ENCODE measurements around the gene TUBG1.

Gene TUBG1

DNA sequence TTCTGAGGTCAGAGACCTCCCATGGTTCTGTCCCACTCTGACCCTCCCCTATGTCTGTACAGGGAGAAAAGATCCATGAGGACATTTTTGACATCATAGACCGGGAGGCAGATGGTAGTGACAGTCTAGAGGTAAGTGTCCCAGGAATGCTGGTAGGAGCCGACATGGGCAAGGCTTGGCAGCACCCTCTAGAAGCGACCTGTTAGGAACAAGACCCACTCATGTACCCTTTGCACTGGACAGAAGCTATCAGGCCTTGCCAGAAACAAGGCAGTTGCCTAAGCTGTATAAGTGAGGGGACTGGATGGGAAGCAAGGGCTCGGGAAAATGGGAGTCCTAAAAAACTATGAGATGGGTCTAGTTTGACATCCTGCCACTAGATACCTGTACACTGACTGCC is 2.5 kb downstream of the TUBG1 start:
- Histone ChIP-seq H3K4me1 (ENCODE audit: low read length) (peaks cover 3% of the 10 kb centered on the region; the same call in 1 of the 2 replicates), H3K9ac (ENCODE audit: low read length) (no peak overlapping the region), H2AFZ (ENCODE audit: low read length) (no peak overlapping the region), H3K9me2 (replicated peaks; ENCODE audit: insufficient read depth, low read length) (no peaks in the 10 kb centered on the region), H3F3A (ENCODE audit: insufficient read depth, low read length) (peaks cover 16% of the 10 kb centered on the region), H3K36me3 (replicated peaks; ENCODE audit: insufficient read depth, low read length) (peaks cover 4% of the 10 kb centered on the region; the same call in 1 of the 2 replicates), H3K79me2 (ENCODE audit: low read length) (peaks cover 75% of the 10 kb centered on the region), H3K4me3 (ENCODE audit: low read length) (no peak overlapping the region), H3K27me3 (replicated peaks; ENCODE audit: insufficient read depth, low read length) (no peaks in the 10 kb centered on the region), H3K4me2 (ENCODE audit: low read depth, low read length) (no peak overlapping the region), H4K20me1 (ENCODE audit: insufficient read depth, low read length) (no peaks in the 10 kb centered on the region), H3K9me3 (replicated peaks; ENCODE audit: insufficient read depth, low read length) (no peaks in the 10 kb centered on the region), H3K27ac (ENCODE audit: low read length) (no peak overlapping the region)
- no peak for DNase-seq
- no peak for TF ChIP-seq EZH2phosphoT487 (IDR thresholded peaks at IDR 0.05; ENCODE audit: low read length)
- TF ChIP-seq EZH2 (optimal IDR thresholded peaks at IDR 0.05; ENCODE audit: low read depth, low read length): no peak
- TF ChIP-seq, protein P1, sequence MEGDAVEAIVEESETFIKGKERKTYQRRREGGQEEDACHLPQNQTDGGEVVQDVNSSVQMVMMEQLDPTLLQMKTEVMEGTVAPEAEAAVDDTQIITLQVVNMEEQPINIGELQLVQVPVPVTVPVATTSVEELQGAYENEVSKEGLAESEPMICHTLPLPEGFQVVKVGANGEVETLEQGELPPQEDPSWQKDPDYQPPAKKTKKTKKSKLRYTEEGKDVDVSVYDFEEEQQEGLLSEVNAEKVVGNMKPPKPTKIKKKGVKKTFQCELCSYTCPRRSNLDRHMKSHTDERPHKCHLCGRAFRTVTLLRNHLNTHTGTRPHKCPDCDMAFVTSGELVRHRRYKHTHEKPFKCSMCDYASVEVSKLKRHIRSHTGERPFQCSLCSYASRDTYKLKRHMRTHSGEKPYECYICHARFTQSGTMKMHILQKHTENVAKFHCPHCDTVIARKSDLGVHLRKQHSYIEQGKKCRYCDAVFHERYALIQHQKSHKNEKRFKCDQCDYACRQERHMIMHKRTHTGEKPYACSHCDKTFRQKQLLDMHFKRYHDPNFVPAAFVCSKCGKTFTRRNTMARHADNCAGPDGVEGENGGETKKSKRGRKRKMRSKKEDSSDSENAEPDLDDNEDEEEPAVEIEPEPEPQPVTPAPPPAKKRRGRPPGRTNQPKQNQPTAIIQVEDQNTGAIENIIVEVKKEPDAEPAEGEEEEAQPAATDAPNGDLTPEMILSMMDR (IDR thresholded peaks at IDR 0.05; ENCODE audit: low read length): no peak

DNA sequence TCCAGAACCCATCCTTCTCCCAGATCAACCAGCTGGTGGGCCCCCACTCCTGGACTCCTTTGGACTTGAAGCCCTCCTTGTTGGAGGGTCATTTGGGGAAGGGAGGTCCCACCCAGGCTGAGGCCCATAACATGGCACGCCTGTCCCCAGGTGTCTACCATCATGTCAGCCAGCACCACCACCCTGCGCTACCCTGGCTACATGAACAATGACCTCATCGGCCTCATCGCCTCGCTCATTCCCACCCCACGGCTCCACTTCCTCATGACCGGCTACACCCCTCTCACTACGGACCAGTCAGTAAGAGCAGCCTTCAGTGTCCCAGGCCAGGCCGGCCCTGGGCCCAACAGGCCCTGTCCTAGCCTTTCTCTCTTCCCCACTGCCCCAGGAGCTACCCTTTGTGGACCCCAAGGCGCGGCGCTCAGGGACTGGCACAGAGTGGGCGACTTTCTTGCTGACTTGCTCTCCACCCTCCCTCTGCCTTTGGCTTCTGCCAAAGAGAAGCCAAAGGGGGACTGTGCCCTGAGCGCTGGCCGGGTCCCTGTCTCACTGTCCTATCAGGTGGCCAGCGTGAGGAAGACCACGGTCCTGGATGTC is 4.3 kb downstream of the TUBG1 start:
- H3K36me3 ChIP-seq (replicated peaks; ENCODE audit: insufficient read depth, low read length): peaks cover 4% of the 10 kb centered on the region; the same call in 1 of the 2 replicates
- no peak for DNase-seq
- peaks cover 14% of the 10 kb centered on the region for H3K4me1 ChIP-seq (ENCODE audit: low read length)
- H4K20me1 ChIP-seq (ENCODE audit: insufficient read depth, low read length): no peaks in the 10 kb centered on the region
- H3K27ac ChIP-seq (ENCODE audit: low read length): no peak overlapping the region
- peaks cover 57% of the 10 kb centered on the region for H3K79me2 ChIP-seq (ENCODE audit: low read length)
- no peaks in the 10 kb centered on the region for H3K9me2 ChIP-seq (replicated peaks; ENCODE audit: insufficient read depth, low read length)
- TF ChIP-seq EZH2 (optimal IDR thresholded peaks at IDR 0.05; ENCODE audit: low read depth, low read length) (no peak), EZH2phosphoT487 (IDR thresholded peaks at IDR 0.05; ENCODE audit: low read length) (no peak)
- TF ChIP-seq, protein P1 (IDR thresholded peaks at IDR 0.05; ENCODE audit: low read length): no peak
- no peak overlapping the region for H3K9ac ChIP-seq (ENCODE audit: low read length)
- no peak overlapping the region for H3K4me3 ChIP-seq (ENCODE audit: low read length)
- H3K27me3 ChIP-seq (replicated peaks; ENCODE audit: insufficient read depth, low read length): no peaks in the 10 kb centered on the region
- H2AFZ ChIP-seq (ENCODE audit: low read length): no peak overlapping the region
- no peaks in the 10 kb centered on the region for H3K9me3 ChIP-seq (replicated peaks; ENCODE audit: insufficient read depth, low read length)
- H3K4me2 ChIP-seq (ENCODE audit: low read depth, low read length): no peak overlapping the region
- H3F3A ChIP-seq (ENCODE audit: insufficient read depth, low read length): peaks cover 28% of the 10 kb centered on the region

DNA sequence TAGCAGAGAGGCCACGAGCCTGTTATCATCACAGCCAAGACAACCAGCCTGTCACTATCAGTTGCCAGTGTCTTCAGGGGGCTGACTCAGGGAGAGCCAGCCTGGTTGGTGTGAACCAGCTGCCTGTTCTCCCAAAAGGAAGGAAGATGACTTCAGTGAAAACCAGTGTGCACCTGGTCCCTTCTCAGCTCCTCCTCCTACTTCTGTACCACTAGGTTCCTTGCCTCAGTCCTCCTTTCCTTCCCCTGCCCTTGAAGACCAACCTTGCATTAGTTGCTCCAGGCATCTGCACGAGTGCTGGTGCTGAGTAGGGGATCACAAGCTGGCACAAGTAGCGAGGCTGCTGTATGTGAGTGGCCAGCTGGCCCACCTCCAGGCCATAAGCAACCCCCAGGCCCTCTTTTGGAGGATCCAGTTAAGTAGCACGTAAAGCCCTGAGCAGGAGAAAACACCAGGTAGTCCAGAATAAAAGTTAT is 8.5 kb downstream of the TUBG1 start:
- H3K4me1 ChIP-seq (ENCODE audit: low read length): peaks cover 27% of the 10 kb centered on the region
- no peaks in the 10 kb centered on the region for H3K9me3 ChIP-seq (replicated peaks; ENCODE audit: insufficient read depth, low read length)
- H3K27me3 ChIP-seq (replicated peaks; ENCODE audit: insufficient read depth, low read length): no peaks in the 10 kb centered on the region
- H3F3A ChIP-seq (ENCODE audit: insufficient read depth, low read length): peaks cover 32% of the 10 kb centered on the region
- H2AFZ ChIP-seq (ENCODE audit: low read length): no peak overlapping the region
- H3K36me3 ChIP-seq (replicated peaks; ENCODE audit: insufficient read depth, low read length): peaks cover 4% of the 10 kb centered on the region; the same call in 1 of the 2 replicates
- DNase-seq: peak; percentile 88
- TF ChIP-seq, protein P1 (IDR thresholded peaks at IDR 0.05; ENCODE audit: low read length): no peak
- TF ChIP-seq EZH2phosphoT487 (IDR thresholded peaks at IDR 0.05; ENCODE audit: low read length) (no peak), EZH2 (optimal IDR thresholded peaks at IDR 0.05; ENCODE audit: low read depth, low read length) (no peak)
- peak overlapping the region; percentile 43 for H3K4me3 ChIP-seq (ENCODE audit: low read length)
- no peaks in the 10 kb centered on the region for H3K9me2 ChIP-seq (replicated peaks; ENCODE audit: insufficient read depth, low read length)
- H3K27ac ChIP-seq (ENCODE audit: low read length): peak overlapping the region; percentile 97
- peak overlapping the region; percentile 71 for H3K9ac ChIP-seq (ENCODE audit: low read length)
- peak overlapping the region; percentile 93 for H3K4me2 ChIP-seq (ENCODE audit: low read depth, low read length)
- H4K20me1 ChIP-seq (ENCODE audit: insufficient read depth, low read length): no peaks in the 10 kb centered on the region
- peaks cover 23% of the 10 kb centered on the region for H3K79me2 ChIP-seq (ENCODE audit: low read length)

Measured in MM.1S (cell line).